CD4-positive, alpha-beta T cell treated with Interleukin-10 for 1 hour (primary cell): ENCODE measurements around the gene HP1BP3.
"Not testable (repeated sequence)": the region's sequence is repeated elsewhere in the genome, so short reads cannot be mapped to it uniquely, and the experiment has no call there.

Source experiments
- DNase-seq: peaks from one replicate; pipeline ENCODE4 v3.0.0-alpha.2; 2020

Gene HP1BP3

GRCh38 chr1:20787029-20787839, at the start of gene HP1BP3:
HP1BP3 (minus strand) TSS chr1:20787307; CDS start chr1:20780440, 6,867 bp downstream.
- DNase-seq = peak; percentile 91

GRCh38 chr1:20836230-20836629, 49.1 kb upstream of the HP1BP3 start:
- DNase-seq = no peak

- DNase-seq = no peak
Measured at GRCh38 chr1:20834780-20835179, 47.7 kb upstream of the HP1BP3 start.

GRCh38 chr1:20834192-20834591, 47.1 kb upstream of the HP1BP3 start:
- no peak for DNase-seq

GRCh38 chr1:20830378-20830777, 43.3 kb upstream of the HP1BP3 start:
- DNase-seq = no peak

GRCh38 chr1:20829946-20830345, 42.8 kb upstream of the HP1BP3 start:
- no peak for DNase-seq

GRCh38 chr1:20829531-20829930, 42.4 kb upstream of the HP1BP3 start:
- DNase-seq = no peak

GRCh38 chr1:20823845-20824244, 36.7 kb upstream of the HP1BP3 start:
- DNase-seq = no peak

GRCh38 chr1:20821466-20821865, 34.4 kb upstream of the HP1BP3 start:
- no peak for DNase-seq

GRCh38 chr1:20819818-20820217, 32.7 kb upstream of the HP1BP3 start:
- no peak for DNase-seq

- DNase-seq = no peak
Measured at GRCh38 chr1:20814534-20814871, 27.4 kb upstream of the HP1BP3 start.

GRCh38 chr1:20811916-20812315, 24.8 kb upstream of the HP1BP3 start:
- DNase-seq = no peak

- no peak for DNase-seq
Measured at GRCh38 chr1:20793236-20793635, 6.1 kb upstream of the HP1BP3 start.

- DNase-seq = no peak
Measured at GRCh38 chr1:20792196-20792595, 5.1 kb upstream of the HP1BP3 start.

GRCh38 chr1:20790785-20791184, 3.7 kb upstream of the HP1BP3 start:
- DNase-seq = no peak

GRCh38 chr1:20789598-20789997, 2.5 kb upstream of the HP1BP3 start:
- not testable (repeated sequence) for DNase-seq

GRCh38 chr1:20787840-20788795, 1.0 kb upstream of the HP1BP3 start:
- peak; percentile 5 for DNase-seq

GRCh38 chr1:20786253-20787028, 666 bp downstream of the HP1BP3 start:
- DNase-seq = peak; percentile 96

GRCh38 chr1:20785907-20786252, 1.2 kb downstream of the HP1BP3 start:
- DNase-seq = no peak

GRCh38 chr1:20775700-20776099, 11.4 kb downstream of the HP1BP3 start:
- no peak for DNase-seq

- no peak for DNase-seq
Measured at GRCh38 chr1:20771780-20772179, 15.3 kb downstream of the HP1BP3 start.

GRCh38 chr1:20770314-20771087, 16.6 kb downstream of the HP1BP3 start:
- DNase-seq = no peak
